NK-92 treated with Interleukin-12 subunit alpha and Interleukin-12 subunit beta, amount 100 ng/mL, for 24 hours (cell line): ENCODE results near the gene JMJD4.

Experiments
- DNase-seq: peaks from one replicate; lab custom pipeline; 2025; lab: John Stamatoyannopoulos, UW

The JMJD4 gene

DNA sequence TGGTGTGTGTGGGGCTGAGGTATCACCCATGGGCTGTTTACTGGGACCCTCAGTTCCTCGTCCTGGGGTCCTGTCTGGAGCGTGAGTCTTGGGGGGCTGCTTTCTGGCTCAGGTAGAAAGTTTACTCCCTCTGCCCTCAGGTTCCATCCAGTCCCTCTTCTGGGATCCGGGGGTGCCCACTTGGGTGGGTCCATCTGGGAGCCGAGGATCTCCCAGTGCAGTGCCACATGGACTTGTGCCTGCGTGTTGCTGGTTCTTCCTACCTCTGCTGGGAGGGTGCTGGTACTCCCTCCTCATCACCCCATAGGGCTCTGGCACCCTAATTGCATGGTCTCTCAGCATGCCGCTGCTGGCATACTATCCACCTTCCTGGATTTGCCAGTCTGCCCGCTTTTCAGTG, 14.1 kb upstream of the JMJD4 start:
- DNase-seq, result no peak

GRCh38 chr1:227748496-227749182, 13.5 kb upstream of the JMJD4 start:
- peak; percentile 60 for DNase-seq

DNA sequence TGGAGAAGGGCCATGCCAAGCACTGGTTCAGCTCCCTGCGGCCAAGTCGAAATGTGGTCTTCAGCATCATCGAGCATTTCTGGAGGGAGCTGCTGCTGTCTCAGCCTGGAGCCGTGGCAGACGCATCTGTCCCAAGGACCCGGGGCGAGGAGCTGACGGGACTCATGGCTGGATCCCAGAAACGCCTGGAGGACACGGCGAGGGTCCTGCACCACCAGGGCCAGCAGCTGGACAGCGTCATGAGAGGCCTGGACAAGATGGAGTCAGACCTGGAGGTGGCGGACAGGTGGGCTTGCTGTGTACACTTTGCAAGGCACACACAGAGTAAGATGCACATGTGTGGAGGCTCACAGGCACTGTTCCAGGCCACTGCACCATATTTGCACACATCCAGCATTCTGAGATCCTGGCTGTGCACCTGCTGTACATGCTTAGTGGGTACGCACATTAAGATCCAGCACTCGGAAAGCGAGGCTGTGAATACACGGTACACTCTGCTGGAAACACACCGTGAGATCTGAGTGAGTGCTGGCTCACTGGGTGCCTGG, 12.9 kb upstream of the JMJD4 start:
- no peak for DNase-seq

GRCh38 chr1:227747382-227747781, 12.3 kb upstream of the JMJD4 start:
- DNase-seq, result no peak

- DNase-seq, result no peak
Measured at GRCh38 chr1:227746676-227747075, 11.6 kb upstream of the JMJD4 start.

GRCh38 chr1:227745568-227746265, 10.6 kb upstream of the JMJD4 start:
- DNase-seq, result no peak

DNA sequence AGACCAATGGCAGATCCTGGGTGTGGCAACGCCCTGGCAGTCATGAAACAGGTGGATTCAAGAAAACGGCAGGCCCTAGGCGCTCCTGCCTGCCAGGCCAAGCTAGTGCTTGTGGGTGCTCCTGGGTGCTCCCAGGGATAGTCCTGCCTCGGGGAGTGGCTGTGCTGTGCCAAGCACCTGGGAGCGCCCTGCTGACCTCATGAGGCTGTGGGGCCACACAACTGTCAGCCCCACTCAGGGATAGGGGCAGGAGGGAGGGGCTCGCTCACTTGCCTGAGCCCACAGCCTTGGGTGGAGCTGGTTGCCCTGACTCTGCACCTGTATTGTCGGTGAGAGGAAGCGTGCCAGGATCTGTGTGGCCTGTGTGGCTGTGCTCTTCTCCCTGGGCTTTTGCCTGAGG, 9.6 kb upstream of the JMJD4 start:
- no peak for DNase-seq

DNA sequence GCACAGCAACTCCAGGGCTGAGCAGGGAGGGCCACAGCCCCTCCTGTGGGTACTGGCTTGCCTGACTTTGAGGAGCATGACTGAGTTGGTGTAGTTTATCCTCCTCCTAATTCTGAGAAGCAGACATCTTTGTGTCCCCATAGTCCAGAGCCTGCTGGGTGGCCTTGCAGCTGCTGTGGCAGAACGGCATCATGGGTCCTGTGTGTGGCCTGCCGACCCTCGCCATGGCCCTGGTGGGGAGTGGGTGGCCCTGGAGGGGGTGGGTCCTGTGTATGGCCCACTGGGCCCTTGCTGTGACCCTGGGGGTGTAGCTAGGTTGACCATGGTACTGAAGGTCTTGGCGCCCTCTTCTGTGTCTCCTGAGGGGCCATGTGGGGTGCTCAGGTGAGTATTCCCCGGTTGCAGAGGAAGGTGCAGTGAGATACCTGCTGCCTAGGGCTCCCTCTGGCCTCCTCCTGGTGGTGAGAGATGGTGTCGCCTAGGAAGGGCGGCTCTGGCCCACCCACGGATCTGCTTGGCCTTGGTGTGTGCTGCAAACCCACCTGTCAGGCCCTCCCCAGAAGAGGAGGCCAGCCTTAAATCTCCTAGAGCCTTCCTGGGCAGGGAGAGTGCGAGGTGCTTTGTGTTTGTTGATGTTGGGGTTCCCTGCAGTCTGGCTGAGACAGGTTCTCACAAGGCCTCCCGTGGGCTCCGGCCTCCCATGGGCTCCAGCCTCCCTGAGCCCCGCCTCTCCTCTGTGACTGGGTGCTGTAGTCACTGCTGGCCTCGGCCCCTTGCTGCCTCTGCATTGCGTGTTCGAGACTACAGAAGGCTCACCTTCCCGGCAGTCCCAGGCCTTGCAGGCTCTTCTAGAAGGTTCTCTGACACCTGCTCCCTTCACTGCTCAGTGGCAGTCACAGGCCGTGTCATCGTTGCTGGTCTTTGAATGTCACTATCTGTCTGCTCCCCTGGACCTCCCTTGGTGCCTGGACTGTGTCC, 7.9 kb upstream of the JMJD4 start:
- DNase-seq, result no peak

DNA sequence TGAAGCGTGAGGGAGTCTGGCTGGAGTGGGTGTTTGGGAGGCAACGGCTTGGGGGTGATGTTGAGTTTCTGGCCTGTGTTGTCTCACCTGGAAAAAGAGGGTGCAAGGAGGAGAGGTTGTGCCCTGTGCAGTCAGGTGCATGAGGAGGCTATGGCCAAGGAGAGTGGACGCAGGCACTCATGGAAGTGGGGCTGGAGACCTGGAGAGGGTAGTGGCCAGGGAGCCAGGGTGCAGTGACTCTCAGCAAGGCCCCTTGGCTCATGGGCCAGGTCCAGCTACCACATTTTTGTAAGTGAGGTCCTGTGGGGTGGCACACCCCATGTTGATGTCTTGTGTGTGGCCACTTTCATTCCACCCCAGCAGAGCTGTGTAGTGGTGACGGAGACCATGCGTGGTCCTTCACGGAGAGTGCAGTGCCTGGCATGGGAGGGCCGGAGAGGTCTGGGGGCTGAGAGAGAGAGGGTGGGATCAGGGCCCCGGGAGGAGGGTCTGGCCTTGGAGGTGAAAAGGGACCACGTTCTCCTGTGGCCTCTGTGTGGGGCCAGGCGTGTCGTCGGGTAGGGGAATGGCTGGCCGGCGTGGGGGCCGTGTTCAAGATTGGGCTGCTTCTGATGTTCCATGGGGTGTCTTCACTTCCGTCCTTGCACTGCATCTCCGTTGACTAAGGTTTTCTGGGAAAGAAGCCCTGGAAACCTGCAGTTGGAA, 6.2 kb upstream of the JMJD4 start:
- DNase-seq, result no peak

DNA sequence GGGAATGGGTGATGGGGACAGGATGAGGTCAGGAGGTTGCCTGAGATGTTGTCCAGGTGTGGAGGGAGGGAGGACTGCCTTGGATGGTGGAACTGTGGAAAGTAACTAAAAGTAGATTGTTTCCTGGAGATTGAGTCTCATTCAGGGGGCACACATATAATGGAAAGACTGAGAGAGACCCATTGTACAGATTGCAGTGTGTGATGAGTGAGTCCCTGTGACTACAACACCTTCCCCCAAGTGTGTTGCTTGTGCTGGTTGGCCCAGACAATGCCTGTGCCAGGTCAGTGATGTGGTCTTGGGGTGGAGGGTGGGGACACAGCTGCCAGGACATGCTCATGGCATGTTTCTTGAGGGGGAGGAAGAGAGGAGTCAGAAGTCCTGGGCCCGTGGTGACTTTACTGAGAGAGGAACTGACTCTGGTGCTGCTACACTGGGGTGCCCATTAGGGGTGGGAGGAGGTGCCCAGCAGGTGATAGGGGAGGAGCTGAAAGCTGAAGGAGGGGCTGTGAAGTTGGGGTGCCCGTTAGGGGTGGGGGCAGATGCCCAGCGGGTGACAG, 5.4 kb upstream of the JMJD4 start:
- no peak for DNase-seq

DNA sequence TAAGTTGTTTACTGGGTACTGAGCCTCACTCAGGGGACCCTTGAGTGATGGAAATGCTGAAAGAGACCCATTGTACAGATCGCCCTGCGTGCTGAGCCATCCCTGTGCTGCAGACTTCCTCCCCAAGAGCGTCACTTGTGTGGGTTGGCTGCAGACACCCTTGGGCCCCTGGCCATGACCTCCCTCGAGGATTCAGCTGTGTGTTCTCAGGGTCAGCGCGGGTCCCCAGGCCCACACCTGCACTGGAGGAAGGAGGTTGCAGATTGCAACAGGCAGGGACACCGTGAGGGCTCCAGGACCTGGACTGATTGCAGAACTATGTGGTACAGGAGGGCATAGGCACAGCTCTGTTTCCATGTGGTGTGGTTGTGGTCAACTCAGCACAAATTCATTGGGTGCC, 4.5 kb upstream of the JMJD4 start:
- no peak for DNase-seq

- no peak for DNase-seq
Measured at GRCh38 chr1:227738820-227739219, 3.7 kb upstream of the JMJD4 start.

- DNase-seq, result no peak
Measured at GRCh38 chr1:227736814-227737432, 1.8 kb upstream of the JMJD4 start.

- DNase-seq, result no peak
Measured at GRCh38 chr1:227735539-227736285, 610 bp upstream of the JMJD4 start.

DNA sequence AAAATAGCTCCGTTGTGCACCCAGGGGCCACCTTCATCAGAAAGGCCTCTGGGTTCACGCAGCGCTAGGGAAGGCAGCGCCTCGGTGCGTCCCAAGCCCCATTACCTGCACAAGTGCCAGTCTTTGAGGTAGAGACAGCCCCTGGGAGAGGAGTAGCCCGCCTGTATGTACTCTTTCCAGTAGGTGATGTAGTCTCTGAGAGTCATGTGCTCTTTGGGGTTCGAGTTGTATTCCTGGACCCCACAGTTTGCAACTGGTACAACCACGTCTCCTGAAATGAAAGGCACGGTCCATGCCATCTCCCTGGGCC, 601 bp downstream of the JMJD4 start:
- DNase-seq, result no peak

GRCh38 chr1:227733751-227734545, 1.2 kb downstream of the JMJD4 start:
- DNase-seq, result no peak

- no peak for DNase-seq
Measured at GRCh38 chr1:227733309-227733705, 1.8 kb downstream of the JMJD4 start.

DNA sequence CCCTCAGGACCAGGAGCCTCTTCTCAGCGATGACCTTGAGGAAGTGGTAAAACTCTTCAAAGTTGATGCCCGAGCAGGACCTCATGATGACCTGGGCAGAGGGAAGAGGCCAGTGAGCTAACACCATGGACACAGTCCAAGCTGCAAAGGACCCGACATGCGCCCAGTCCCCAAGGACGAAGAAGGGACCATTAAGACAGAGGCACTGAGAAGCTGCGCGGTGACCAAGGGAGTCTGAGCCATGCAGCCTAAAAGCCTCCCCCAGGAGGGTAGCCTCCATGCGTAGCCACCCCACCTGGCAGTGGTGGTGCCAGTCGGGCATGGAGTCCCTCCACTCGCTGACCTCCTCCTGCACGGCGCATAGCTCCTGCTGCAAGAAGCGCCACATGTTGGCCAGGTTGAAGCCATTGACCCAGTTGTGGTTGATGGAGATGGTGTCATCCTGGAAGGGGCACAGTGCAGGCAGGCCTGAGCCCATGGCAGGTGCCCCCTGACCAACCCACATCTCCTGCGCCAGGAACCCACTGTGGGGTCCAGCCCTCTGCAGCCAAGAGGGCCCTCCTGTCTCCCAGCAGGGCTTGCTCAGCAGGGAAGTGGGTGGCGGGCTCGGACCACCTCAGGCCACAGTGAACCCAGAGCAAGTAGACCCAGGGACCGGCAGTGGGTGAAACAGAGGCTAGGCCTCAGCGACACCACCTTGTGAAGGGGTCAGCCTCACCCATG, 2.4 kb downstream of the JMJD4 start:
- DNase-seq, result no peak
